ENCODE data around the gene FST. TPM values are rescaled to one million over a fixed set of nuclear protein-coding genes. Genes with fewer than 3 reads are reported as not detected.

Gene FST
- polyA plus RNA-seq, 1 of the 3 experiments (the other 2 are of a cell fraction): 157 TPM

GRCh38 chr5:53490747-53491146 is 10.3 kb downstream of the FST start (continued):
- TF ChIP-seq IRF3 (IDR thresholded peaks at IDR 0.05; ENCODE audit: low read depth, low read length) (no peak), PBX3 (IDR thresholded peaks at IDR 0.05) (peak; percentile 62), MEF2A (IDR thresholded peaks at IDR 0.05; ENCODE audit: borderline replicate concordance, low read depth) (peak; percentile 98), TEAD4 (IDR thresholded peaks at IDR 0.05; ENCODE audit: borderline replicate concordance, insufficient read depth) (peak; percentile 86), RXRA (IDR thresholded peaks at IDR 0.05; ENCODE audit: borderline replicate concordance, low read depth) (peak; percentile 20; the same call in 1 of the 2 replicates), FOXJ3 (CRISPR knock-in tag; IDR thresholded peaks at IDR 0.05) (no peak), POLR2AphosphoS5 (IDR thresholded peaks at IDR 0.05; ENCODE audit: low read depth, low read length) (peak; percentile 57)

GRCh38 chr5:53501054-53501453 is 20.6 kb downstream of the FST start:
- Histone ChIP-seq H3K9me2 (no peaks in the 10 kb centered on the region), H3K27me3 (ENCODE audit: insufficient read depth) (no peaks in the 10 kb centered on the region), H3K9me3 (no peaks in the 10 kb centered on the region; the same call in 1 of the 2 replicates), H3F3A (replicated peaks; ENCODE audit: insufficient read depth) (no peaks in the 10 kb centered on the region), H4K20me1 (ENCODE audit: insufficient read depth) (no peaks in the 10 kb centered on the region), H3K4me3 (ENCODE audit: low read depth in 2 of 2, low read length in 1 of 2) (no peak overlapping the region), H3K36me3 (replicated peaks in 1 of 2; ENCODE audit: control insufficient read depth in 1 of 2, insufficient read depth in 2 of 2, low read length in 1 of 2) (no peaks in the 10 kb centered on the region), H2AFZ (ENCODE audit: low read depth) (no peak overlapping the region), H3K27ac (ENCODE audit: low read depth in 2 of 2, low read length in 1 of 2) (no peak overlapping the region), H3K79me2 (ENCODE audit: insufficient read depth) (no peaks in the 10 kb centered on the region), H3K9ac (no peak overlapping the region), H3K4me2 (no peak overlapping the region), H3K4me1 (ENCODE audit: control insufficient read depth in 1 of 2, insufficient read depth in 2 of 2, low read depth in 1 of 2, low read length in 1 of 2) (no peaks in the 10 kb centered on the region)
- ChIA-PET CTCF (no interaction called here), POLR2A (no interaction called here)
- TF ChIP-seq RCOR1 (IDR thresholded peaks at IDR 0.05; ENCODE audit: low read length): no peak
- TF ChIP-seq TEAD4 (IDR thresholded peaks at IDR 0.05; ENCODE audit: borderline replicate concordance, insufficient read depth): no peak
- TF ChIP-seq EP300 (IDR thresholded peaks at IDR 0.05; ENCODE audit: borderline replicate concordance in 1 of 2, low read depth in 1 of 2, low read length in 1 of 2): no peak
- no peak for TF ChIP-seq RXRA (IDR thresholded peaks at IDR 0.05; ENCODE audit: borderline replicate concordance, low read depth)
- TF ChIP-seq RAD21 (IDR thresholded peaks at IDR 0.05; ENCODE audit: low read length): no peak
- no peak for TF ChIP-seq NRF1 (IDR thresholded peaks at IDR 0.05; ENCODE audit: low read depth, low read length)
- TF ChIP-seq TCF12 (IDR thresholded peaks at IDR 0.05): no peak
- TF ChIP-seq USF1 (IDR thresholded peaks at IDR 0.05; ENCODE audit: borderline replicate concordance, low read depth): no peak
- no peak for TF ChIP-seq SIN3A (IDR thresholded peaks at IDR 0.05; ENCODE audit: borderline replicate concordance, low read depth, low read length)
- TF ChIP-seq EZH2phosphoT487 (IDR thresholded peaks at IDR 0.05; ENCODE audit: borderline replicate concordance, low read depth): no peak
- WGBS (ENCODE audit: low lambda C conversion rate): 56% methylated on average over 2 of the region's 2 CpGs
- no peak for DNase-seq
